HepG2 (cell line): ENCODE measurements around the gene SEPHS1. TPM values are rescaled to one million over a fixed set of nuclear protein-coding genes. Genes with fewer than 3 reads are reported as not detected.
A peak's percentile ranks its signal among the peaks of the same experiment; 100 is the strongest.

Source experiments
- AGO2 ChIP-seq: fragments of 200-400 bp; formaldehyde crosslinking; optimal IDR thresholded peaks from 2 replicates; pipeline ENCODE3; 2017; ENCODE audit warnings: mild to moderate bottlenecking, low read depth, low read length, moderate library complexity
- BCL6 ChIP-seq: IDR thresholded peaks from 2 replicates; pipeline ENCODE4 v1.6.1; 2016; ENCODE audit warnings: missing genetic modification reagents, missing compliant biosample characterization
- CBFB ChIP-seq: sonication (generic); formaldehyde crosslinking; IDR thresholded peaks from 2 replicates; pipeline ENCODE4 v1.4.0; 2020; ENCODE audit warnings: missing genetic modification reagents
- CBX5 ChIP-seq: sonication (generic); formaldehyde crosslinking; IDR thresholded peaks from 2 replicates; pipeline ENCODE4 v1.4.0; 2020; ENCODE audit warnings: missing genetic modification reagents, borderline replicate concordance
- HNF4G ChIP-seq, 2 experiments: sonication (generic) in 1 of 2; formaldehyde crosslinking in 1 of 2; IDR thresholded peaks; 2 replicates each; pipeline versions ENCODE4 v1.4.0 to v1.6.1; 2011 to 2020; ENCODE audit warnings: borderline replicate concordance in 2 of 2, low read depth in 2 of 2, mild to moderate bottlenecking in 2 of 2, low read length in 1 of 2, missing genetic modification reagents in 1 of 2, moderate library complexity in 1 of 2
- MEIS1 ChIP-seq: sonication (generic); formaldehyde crosslinking; IDR thresholded peaks from 2 replicates; pipeline ENCODE4 v1.9.0; 2021; ENCODE audit warnings: mild to moderate bottlenecking, missing genetic modification reagents, moderate library complexity, borderline replicate concordance
- PITX1 ChIP-seq: sonication (generic); formaldehyde crosslinking; IDR thresholded peaks from 2 replicates; pipeline ENCODE4 v1.5.1; 2020; ENCODE audit warnings: mild to moderate bottlenecking, missing genetic modification reagents
- TBL1XR1 ChIP-seq: fragments of 150-350 bp; IDR thresholded peaks from 2 replicates; pipeline ENCODE4 v1.6.1; 2014; ENCODE audit warnings: borderline replicate concordance, low read length; ENCODE audit not compliant: partially characterized antibody
- THAP11 ChIP-seq: IDR thresholded peaks from 2 replicates; pipeline ENCODE4 v1.6.1; 2016; ENCODE audit warnings: missing biosample characterization, missing genetic modification reagents
- ZNF10 ChIP-seq: sonication (generic); formaldehyde crosslinking; IDR thresholded peaks from 2 replicates; pipeline ENCODE4 v1.4.0; 2020; ENCODE audit warnings: mild to moderate bottlenecking, low read depth, missing genetic modification reagents, borderline replicate concordance
- ZNF331 ChIP-seq: sonication (generic); formaldehyde crosslinking; IDR thresholded peaks from 2 replicates; pipeline ENCODE4 v1.4.0; 2020; ENCODE audit warnings: missing genetic modification reagents
- ZSCAN25 ChIP-seq: sonication (generic); formaldehyde crosslinking; IDR thresholded peaks from 2 replicates; pipeline ENCODE4 v1.8.0; 2022; ENCODE audit warnings: mild to moderate bottlenecking, missing genetic modification reagents
- polyA plus RNA-seq, 8 experiments: library from polyadenylated mRNA; depleted of rRNA in 3 of 8; stranded (reverse) in 7 of 8; unstranded in 1 of 8; fragments of >200 nt; fragmentation: Illumina TruSeq in 4 of 8; extraction: Trizol in 4 of 8; gene quantifications; 2 replicates each; pipeline versions ENCODE4 v1.2.1 to v1.2.3, GENCODE V29; 2011 to 2016; ENCODE audit warnings: low read depth in 4 of 8, missing spikeins in 1 of 8, mixed read lengths in 1 of 8; ENCODE audit not compliant: insufficient read depth in 1 of 8
- total RNA-seq, 5 experiments: library from RNA; depleted of rRNA; stranded (reverse); fragments of >200 nt; fragmentation: Illumina TruSeq; extraction: Trizol; gene quantifications; 2 replicates each; pipeline ENCODE4 v1.2.3, GENCODE V29; 2016; ENCODE audit warnings: low read depth in 1 of 5
- TF ChIP-seq, protein P1 (sequence below), 2 experiments: sonication (generic) in 1 of 2; formaldehyde crosslinking in 1 of 2; IDR thresholded peaks; 2 replicates each; pipeline versions ENCODE4 v1.4.0 to v1.6.1; 2018 to 2020; ENCODE audit warnings: missing genetic modification reagents in 2 of 2, borderline replicate concordance in 1 of 2, low read depth in 1 of 2, mild to moderate bottlenecking in 1 of 2, missing biosample characterization in 1 of 2
- TF ChIP-seq, protein P2 (sequence below): sonication (generic); formaldehyde crosslinking; IDR thresholded peaks from 2 replicates; pipeline ENCODE4 v1.5.1; 2020; ENCODE audit warnings: missing genetic modification reagents, mild to moderate bottlenecking, borderline replicate concordance
- TF ChIP-seq, protein P3 (sequence below): sonication (generic); formaldehyde crosslinking; IDR thresholded peaks from 2 replicates; pipeline ENCODE4 v1.8.0; 2022; ENCODE audit warnings: missing genetic modification reagents, mild to moderate bottlenecking, moderate library complexity, borderline replicate concordance
- TF ChIP-seq, protein P4 (sequence below): sonication (generic); formaldehyde crosslinking; IDR thresholded peaks from 2 replicates; pipeline ENCODE4 v1.5.0; 2020; ENCODE audit warnings: missing genetic modification reagents
- TF ChIP-seq, protein P5 (sequence below): sonication (generic); formaldehyde crosslinking; IDR thresholded peaks from 2 replicates; pipeline ENCODE4 v1.9.0; 2022; ENCODE audit warnings: missing genetic modification reagents, mild to moderate bottlenecking, borderline replicate concordance

The SEPHS1 gene
- total and polyA plus RNA-seq, 2 of the 13 experiments (the other 11 are each of a cell fraction or from before 2014, with no cell fraction given) = 57.8 to 61.5 TPM

DNA sequence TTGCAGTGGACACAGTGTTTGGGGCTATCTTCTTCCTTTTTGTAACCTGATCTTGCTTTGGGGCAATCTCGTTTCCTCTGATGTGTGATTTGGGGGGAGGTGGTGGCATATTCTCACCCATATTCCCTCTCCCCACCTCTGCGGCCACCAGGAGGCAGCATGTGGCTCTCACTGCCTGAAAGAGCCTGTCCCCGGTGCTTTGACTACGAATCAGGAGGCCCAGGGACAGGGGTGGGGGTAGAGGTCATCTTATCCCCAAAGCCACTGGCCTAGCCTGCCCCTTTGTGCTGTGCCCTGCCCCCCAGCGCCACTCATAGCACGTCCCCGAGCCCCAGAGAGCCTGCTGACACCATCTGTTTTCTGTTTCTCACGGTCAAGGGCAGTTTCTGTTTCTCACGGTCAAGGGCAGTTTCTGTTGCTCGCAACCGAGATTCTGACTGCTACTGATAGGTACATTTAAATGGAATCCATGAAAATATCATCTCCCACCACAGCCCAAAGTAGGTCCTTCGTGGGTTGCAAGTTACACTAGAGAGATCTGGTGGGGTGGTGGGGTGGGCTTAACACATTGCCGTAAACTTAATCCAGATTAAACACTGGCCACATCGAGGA, 76.4 kb downstream of the SEPHS1 start (continued):
- TF ChIP-seq, protein P1, sequence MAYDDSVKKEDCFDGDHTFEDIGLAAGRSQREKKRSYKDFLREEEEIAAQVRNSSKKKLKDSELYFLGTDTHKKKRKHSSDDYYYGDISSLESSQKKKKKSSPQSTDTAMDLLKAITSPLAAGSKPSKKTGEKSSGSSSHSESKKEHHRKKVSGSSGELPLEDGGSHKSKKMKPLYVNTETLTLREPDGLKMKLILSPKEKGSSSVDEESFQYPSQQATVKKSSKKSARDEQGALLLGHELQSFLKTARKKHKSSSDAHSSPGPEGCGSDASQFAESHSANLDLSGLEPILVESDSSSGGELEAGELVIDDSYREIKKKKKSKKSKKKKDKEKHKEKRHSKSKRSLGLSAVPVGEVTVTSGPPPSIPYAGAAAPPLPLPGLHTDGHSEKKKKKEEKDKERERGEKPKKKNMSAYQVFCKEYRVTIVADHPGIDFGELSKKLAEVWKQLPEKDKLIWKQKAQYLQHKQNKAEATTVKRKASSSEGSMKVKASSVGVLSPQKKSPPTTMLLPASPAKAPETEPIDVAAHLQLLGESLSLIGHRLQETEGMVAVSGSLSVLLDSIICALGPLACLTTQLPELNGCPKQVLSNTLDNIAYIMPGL (CRISPR knock-in tag; IDR thresholded peaks at IDR 0.05; ENCODE audit: borderline replicate concordance in 1 of 2, low read depth in 1 of 2) = peak; percentile 78 to 96
- TF ChIP-seq CBX5 (CRISPR knock-in tag) (no peak; the same call in 1 of the 2 replicates), CBFB (CRISPR knock-in tag) (no peak), PITX1 (CRISPR knock-in tag) (0 out of 2 replicates have a peak, but pooled peaks have one; percentile 29), ZSCAN25 (CRISPR knock-in tag) (peak; percentile 88; the same call in 1 of the 2 replicates), AGO2 (no peak), BCL6 (CRISPR knock-in tag) (0 out of 2 replicates have a peak, but pooled peaks have one; percentile 18), THAP11 (CRISPR knock-in tag) (peak; percentile 38; the same call in 1 of the 2 replicates), MEIS1 (CRISPR knock-in tag) (peak; percentile 45), HNF4G (IDR thresholded peaks at IDR 0.05; ENCODE audit: borderline replicate concordance, low read depth, low read length) (peak; percentile 47; the same call in 1 of the 2 replicates), HNF4G (CRISPR knock-in tag; IDR thresholded peaks at IDR 0.05; ENCODE audit: borderline replicate concordance, low read depth) (no peak), ZNF331 (0 out of 2 replicates have a peak, but pooled peaks have one; percentile 19), ZNF10 (CRISPR knock-in tag) (no peak), TBL1XR1 (no peak)
- TF ChIP-seq, protein P2, sequence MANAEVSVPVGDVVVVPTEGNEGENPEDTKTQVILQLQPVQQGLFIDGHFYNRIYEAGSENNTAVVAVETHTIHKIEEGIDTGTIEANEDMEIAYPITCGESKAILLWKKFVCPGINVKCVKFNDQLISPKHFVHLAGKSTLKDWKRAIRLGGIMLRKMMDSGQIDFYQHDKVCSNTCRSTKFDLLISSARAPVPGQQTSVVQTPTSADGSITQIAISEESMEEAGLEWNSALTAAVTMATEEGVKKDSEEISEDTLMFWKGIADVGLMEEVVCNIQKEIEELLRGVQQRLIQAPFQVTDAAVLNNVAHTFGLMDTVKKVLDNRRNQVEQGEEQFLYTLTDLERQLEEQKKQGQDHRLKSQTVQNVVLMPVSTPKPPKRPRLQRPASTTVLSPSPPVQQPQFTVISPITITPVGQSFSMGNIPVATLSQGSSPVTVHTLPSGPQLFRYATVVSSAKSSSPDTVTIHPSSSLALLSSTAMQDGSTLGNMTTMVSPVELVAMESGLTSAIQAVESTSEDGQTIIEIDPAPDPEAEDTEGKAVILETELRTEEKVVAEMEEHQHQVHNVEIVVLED (CRISPR knock-in tag) = peak; percentile 63; the same call in 1 of the 2 replicates
- TF ChIP-seq, protein P3, sequence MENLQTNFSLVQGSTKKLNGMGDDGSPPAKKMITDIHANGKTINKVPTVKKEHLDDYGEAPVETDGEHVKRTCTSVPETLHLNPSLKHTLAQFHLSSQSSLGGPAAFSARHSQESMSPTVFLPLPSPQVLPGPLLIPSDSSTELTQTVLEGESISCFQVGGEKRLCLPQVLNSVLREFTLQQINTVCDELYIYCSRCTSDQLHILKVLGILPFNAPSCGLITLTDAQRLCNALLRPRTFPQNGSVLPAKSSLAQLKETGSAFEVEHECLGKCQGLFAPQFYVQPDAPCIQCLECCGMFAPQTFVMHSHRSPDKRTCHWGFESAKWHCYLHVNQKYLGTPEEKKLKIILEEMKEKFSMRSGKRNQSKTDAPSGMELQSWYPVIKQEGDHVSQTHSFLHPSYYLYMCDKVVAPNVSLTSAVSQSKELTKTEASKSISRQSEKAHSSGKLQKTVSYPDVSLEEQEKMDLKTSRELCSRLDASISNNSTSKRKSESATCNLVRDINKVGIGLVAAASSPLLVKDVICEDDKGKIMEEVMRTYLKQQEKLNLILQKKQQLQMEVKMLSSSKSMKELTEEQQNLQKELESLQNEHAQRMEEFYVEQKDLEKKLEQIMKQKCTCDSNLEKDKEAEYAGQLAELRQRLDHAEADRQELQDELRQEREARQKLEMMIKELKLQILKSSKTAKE (CRISPR knock-in tag) = peak; percentile 6; the same call in 1 of the 2 replicates
- TF ChIP-seq, protein P4, sequence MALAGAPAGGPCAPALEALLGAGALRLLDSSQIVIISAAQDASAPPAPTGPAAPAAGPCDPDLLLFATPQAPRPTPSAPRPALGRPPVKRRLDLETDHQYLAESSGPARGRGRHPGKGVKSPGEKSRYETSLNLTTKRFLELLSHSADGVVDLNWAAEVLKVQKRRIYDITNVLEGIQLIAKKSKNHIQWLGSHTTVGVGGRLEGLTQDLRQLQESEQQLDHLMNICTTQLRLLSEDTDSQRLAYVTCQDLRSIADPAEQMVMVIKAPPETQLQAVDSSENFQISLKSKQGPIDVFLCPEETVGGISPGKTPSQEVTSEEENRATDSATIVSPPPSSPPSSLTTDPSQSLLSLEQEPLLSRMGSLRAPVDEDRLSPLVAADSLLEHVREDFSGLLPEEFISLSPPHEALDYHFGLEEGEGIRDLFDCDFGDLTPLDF = no peak
- TF ChIP-seq, protein P5, sequence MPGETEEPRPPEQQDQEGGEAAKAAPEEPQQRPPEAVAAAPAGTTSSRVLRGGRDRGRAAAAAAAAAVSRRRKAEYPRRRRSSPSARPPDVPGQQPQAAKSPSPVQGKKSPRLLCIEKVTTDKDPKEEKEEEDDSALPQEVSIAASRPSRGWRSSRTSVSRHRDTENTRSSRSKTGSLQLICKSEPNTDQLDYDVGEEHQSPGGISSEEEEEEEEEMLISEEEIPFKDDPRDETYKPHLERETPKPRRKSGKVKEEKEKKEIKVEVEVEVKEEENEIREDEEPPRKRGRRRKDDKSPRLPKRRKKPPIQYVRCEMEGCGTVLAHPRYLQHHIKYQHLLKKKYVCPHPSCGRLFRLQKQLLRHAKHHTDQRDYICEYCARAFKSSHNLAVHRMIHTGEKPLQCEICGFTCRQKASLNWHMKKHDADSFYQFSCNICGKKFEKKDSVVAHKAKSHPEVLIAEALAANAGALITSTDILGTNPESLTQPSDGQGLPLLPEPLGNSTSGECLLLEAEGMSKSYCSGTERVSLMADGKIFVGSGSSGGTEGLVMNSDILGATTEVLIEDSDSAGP (CRISPR knock-in tag) = peak; percentile 58; the same call in 1 of the 2 replicates
